GM15510 (cell line): Measurements from ENCODE around the gene CHAF1B.

Source experiments
- POLR2A ChIP-seq: IDR thresholded peaks from 3 replicates; pipeline ENCODE4 v1.6.1; 2011; ENCODE audit warnings: borderline replicate concordance; ENCODE audit not compliant: insufficient read length; ENCODE audit errors: extremely low read depth

CHAF1B gene

GRCh38 chr21:36415375-36415774, 30.2 kb downstream of the CHAF1B start:
- TF ChIP-seq POLR2A = no peak

- no peak for TF ChIP-seq POLR2A
Observed at GRCh38 chr21:36419241-36419640, 34.0 kb downstream of the CHAF1B start.

GRCh38 chr21:36419996-36420395, 34.8 kb downstream of the CHAF1B start:
- TF ChIP-seq POLR2A = no peak

GRCh38 chr21:36420571-36421339, 35.6 kb downstream of the CHAF1B start:
- no peak for TF ChIP-seq POLR2A

GRCh38 chr21:36422279-36423098, 37.3 kb downstream of the CHAF1B start:
- TF ChIP-seq POLR2A = no peak

GRCh38 chr21:36423771-36424433, 38.7 kb downstream of the CHAF1B start:
- TF ChIP-seq POLR2A = no peak

- no peak for TF ChIP-seq POLR2A
Observed at GRCh38 chr21:36424592-36424991, 39.4 kb downstream of the CHAF1B start.

- TF ChIP-seq POLR2A = no peak
Observed at GRCh38 chr21:36425286-36425685, 40.1 kb downstream of the CHAF1B start.

- no peak for TF ChIP-seq POLR2A
Observed at GRCh38 chr21:36427502-36427901, 42.3 kb downstream of the CHAF1B start.

- no peak for TF ChIP-seq POLR2A
Observed at GRCh38 chr21:36428761-36429432, 43.7 kb downstream of the CHAF1B start.

- no peak for TF ChIP-seq POLR2A
Observed at GRCh38 chr21:36429947-36430546, 44.9 kb downstream of the CHAF1B start.

GRCh38 chr21:36430841-36431240, 45.6 kb downstream of the CHAF1B start:
- TF ChIP-seq POLR2A = no peak

- no peak for TF ChIP-seq POLR2A
Observed at GRCh38 chr21:36431252-36431651, 46.1 kb downstream of the CHAF1B start.

GRCh38 chr21:36433059-36433709, 48.0 kb downstream of the CHAF1B start:
- no peak for TF ChIP-seq POLR2A
